ENCODE measurements around the gene CFDP1.

DNA sequence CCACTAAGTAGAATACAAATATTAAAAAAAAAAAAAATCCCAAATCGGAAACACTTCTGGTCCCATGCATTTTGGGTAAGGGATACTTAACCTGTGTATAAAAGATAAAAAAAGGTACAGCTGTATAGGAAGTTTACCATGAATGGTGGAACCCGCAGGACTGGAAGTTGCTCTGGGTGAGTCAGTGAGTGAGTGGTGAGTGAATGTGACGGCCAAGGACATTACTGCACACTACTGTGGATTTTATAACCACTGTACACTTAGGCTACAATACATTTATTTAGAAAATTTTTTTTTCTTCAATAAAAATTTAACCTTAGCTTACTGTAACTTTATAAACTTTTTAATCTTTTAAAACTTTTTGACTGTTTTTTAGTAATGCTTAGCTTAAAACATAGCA is 110.6 kb downstream of the CFDP1 start:
- TF ChIP-seq GLI4 (tag by site-specific recombination; IDR thresholded peaks at IDR 0.05) (no peak), ZNF558 (tag by site-specific recombination; IDR thresholded peaks at IDR 0.05) (no peak)
- TF ChIP-seq, protein P1, sequence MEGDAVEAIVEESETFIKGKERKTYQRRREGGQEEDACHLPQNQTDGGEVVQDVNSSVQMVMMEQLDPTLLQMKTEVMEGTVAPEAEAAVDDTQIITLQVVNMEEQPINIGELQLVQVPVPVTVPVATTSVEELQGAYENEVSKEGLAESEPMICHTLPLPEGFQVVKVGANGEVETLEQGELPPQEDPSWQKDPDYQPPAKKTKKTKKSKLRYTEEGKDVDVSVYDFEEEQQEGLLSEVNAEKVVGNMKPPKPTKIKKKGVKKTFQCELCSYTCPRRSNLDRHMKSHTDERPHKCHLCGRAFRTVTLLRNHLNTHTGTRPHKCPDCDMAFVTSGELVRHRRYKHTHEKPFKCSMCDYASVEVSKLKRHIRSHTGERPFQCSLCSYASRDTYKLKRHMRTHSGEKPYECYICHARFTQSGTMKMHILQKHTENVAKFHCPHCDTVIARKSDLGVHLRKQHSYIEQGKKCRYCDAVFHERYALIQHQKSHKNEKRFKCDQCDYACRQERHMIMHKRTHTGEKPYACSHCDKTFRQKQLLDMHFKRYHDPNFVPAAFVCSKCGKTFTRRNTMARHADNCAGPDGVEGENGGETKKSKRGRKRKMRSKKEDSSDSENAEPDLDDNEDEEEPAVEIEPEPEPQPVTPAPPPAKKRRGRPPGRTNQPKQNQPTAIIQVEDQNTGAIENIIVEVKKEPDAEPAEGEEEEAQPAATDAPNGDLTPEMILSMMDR (tag by site-specific recombination; IDR thresholded peaks at IDR 0.05) = no peak
